RPMI8226 (cell line): Measurements from ENCODE around the gene ST8SIA4.
"Not testable (repeated sequence)": the region's sequence is repeated elsewhere in the genome, so short reads cannot be mapped to it uniquely, and the experiment has no call there.

Experiments
- DNase-seq: peaks from one replicate; pipeline ENCODE4 v3.0.0-alpha.2; 2015

Gene ST8SIA4

DNA sequence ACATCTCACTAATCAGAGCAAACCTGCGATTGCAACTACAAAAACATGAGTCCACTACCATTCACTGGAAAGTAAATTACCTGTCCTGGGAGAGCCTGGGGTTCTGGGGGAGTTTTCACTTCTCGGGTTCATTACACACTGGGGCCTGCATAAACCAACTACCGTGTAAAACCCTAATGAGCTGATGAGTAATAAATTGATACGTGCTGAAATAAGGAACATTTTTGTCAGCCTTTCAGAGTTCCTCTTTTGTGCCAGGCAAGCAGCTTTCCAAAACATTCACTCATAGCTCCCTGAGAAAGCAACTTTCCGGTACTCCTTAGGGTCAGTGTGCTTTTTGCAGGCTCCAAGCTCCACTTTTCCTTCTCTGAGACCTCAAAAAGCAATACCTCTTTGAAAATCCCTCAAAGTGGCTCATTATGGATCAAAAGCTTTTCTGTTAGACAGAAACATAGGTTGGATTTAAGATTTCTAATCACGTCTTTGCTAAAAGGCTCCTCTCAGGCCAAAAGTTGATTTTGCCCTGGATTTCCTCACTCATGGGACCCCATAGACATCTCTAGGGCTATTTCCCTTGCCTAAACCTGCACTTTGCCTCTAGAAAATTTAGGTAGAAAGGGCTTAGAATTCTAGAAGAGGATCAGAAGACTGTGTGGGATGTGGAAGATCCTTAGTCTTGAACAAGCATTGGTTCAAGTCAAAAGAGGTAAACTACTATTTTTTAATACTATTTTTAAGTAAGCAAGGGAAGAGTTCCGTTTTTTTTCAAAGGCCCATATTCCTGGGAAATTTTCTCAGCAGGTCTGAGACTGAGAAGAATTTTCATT is 74.8 kb downstream of the ST8SIA4 start:
- peak; percentile 66 for DNase-seq

DNA sequence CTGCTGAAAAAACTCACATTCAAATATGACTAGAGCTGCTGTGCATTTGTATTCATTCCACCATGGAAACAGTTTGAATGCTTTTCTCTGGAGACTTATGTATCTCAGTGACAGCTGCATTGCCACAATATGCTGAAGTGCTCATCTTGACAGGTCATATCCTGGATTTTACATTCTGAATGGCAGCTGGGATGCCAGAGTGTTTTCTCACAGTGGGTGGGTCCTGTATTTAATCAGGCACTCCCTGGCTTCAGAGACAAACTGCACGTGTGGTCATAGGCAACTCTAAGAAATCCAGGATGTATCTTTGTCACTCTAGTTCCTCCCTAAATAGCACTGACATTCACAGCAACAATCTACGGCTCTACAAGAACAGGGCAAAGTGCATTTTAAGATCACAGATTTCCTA is 75.6 kb downstream of the ST8SIA4 start:
- peak; percentile 76 for DNase-seq

DNA sequence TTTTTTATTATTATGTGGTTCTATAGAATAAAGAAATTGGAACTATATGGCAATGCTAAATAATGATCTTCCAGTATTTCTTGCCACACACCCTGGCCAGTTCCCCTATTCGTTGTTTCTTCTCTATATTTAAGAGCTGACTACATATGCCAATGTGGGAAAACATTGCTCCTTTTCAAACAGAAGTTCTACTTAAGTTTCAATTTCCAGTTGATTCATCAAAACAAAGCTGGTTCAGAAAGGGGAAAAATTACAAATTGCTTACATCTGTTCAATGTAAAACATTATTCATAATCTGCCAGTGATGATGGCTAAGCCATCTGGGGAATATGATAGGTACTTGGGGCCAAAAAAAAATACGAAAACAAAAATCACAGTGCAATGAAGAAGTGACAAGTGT is 76.9 kb downstream of the ST8SIA4 start:
- peak; percentile 54 for DNase-seq

DNA sequence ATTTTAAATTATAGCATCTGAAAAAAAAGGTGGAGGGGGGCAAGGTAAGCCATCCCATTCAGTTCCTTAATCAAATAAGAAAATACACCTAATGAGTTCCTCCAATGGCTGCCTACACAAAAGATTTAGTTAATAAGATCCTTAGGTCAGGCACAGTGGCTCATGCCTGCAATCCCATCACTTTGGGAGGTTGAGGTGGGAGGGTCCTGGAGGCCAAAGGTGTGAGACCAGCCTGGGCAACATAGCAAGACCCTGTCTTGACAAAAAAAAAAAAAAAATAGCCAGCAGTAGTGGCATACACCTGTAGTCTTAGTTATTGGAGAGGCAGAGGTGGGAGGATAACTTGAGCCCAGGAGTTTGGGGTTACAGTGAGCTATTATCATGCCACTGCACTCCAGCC is 78.4 kb downstream of the ST8SIA4 start:
- no peak for DNase-seq

DNA sequence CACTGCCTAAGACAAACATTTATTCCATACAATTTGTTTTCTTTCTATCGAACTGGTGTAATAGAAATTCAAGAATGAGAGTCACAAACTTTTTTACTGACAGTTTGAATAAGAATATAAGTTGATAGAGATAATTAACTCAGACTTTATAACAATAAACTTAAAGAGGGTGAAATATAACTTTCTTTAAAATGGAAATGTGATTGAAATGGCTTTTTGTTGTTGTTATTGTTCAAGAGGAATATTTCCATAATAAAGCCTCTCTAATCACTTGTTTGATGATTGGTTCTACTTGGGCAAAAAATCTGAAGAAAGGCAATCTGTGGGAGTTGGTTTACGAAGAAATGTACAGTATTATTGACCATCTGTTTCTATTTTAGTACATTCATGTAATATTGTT is 79.3 kb downstream of the ST8SIA4 start:
- DNase-seq, result no peak

DNA sequence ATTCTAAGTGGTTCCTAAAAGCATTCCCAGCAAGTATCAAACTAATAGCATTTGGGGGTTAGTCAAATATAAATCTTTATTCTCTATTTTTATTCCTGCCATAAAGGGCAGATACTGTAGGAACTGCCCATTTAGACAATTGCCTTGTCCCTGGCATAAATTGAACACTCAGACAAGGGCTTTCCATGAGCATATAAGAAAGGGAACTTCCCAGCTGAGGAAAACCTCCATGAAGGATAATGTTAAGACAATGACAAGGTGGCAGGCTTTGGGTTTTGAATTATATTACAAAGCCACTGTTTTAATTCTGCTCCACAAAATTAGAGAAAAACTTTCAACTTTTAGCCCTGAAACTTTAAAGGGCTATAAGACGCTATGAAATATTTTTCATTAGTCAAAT is 81.3 kb downstream of the ST8SIA4 start:
- no peak for DNase-seq

DNA sequence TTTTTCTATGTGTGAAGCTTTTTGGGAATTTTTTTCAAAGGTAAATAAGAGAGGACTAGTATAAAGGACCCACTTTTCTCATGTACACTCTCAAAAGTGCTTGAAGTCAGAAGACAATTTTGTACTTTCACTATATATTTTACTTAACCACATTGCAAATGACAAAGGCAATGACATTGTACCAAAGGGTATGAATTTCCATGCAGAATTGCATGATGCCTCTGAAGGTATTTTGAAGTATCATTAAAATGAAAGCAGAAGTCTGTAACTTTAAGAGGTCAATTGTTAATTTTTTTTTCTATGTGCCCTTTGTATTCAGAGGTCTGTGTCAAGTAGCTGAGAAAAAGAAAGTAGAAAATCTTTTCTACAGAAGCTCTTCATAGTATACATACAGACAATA is 84.7 kb downstream of the ST8SIA4 start:
- DNase-seq, result no peak

DNA sequence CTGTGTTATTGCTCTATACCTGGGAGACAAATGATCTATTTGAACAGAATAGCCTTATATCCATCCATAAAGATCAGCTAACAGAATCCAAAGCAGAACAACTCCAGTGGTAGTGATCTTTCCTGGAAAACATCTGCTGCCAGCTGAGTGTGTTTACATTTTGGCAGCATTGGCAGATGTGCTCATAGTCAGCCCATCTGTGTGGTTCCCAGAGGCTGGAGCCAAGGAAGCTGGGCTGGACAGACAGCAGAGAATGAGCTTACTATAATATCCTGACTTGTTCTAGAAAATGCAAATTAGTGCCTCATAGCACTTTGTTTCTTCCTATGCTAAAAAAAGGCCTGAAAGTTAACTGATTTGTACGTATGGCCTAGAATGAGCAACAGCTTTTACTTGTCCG is 99.7 kb downstream of the ST8SIA4 start:
- DNase-seq, result no peak

DNA sequence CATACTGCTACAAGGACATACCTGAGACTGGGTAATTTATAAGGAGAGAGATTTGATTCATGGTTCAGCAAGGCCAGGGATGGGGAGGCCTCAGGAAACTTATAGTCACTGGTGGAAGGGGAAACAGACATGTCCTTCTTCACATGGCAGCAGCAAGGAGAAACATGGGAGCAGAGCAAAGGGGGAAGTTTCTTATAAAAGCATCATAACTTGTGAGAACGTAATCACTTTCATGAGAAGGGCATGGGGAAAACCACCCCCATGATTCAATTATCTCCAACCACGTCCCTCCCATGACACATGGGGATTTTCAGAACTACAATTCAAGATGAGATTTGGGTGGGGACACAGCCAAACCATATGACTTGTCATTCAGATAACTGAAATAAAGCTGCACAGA is 100.9 kb downstream of the ST8SIA4 start:
- DNase-seq, result no peak

DNA sequence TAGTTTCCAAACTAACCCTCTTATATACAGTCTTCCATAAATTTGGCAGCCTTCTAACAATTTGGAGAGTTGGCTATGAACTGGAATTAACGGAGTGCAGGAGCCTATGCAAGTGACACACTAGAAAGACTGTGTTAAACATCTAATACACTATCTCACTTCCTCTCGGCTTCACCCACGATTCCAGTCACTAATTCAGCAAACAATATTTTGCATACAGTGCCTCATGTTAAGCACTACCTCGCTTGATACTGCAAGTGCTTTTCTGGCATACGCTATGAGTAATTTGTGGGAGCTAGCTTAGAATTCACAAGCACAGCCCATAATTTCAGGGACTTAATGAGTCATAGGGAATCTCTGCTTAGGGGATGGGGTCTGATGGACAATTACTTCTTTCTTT is 102.5 kb downstream of the ST8SIA4 start:
- DNase-seq, result no peak

DNA sequence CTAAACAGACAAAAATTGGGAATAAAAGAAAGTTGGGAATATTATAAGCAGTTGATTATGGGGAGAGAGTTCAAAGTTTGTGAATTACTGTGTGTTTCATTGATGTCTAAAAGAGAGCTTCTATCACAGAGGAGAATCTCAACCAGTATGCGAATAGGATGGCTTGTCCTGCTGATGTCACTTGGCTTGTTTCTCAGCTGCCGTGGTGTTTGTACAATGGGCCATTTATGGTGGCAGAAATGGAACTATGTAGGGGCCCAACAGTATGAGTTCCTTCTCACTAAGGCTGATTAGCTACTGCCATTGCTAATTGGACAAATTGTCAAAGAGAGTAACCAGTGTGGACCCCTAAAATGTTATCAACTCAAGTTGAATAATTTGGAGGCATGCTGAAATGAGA is 103.9 kb downstream of the ST8SIA4 start:
- no peak for DNase-seq

DNA sequence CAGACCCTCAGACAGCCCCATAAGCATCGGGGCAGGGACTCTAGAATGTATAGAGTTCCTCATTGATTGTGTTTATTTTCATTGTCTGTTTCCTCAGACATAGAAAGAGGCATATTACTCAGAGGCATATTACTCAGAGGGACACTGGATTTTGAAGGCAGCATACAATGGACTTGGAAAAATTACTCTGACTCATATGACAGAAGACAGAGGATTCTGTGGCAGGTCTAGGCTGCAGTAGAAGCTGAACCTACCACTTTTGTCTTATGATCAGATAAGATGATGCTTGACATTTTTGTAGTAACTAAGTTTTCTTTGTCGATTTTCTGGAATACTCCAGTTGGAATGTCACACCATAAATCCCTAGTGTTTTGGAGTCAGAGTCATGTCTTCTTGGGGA is 105.2 kb downstream of the ST8SIA4 start:
- DNase-seq, result no peak

DNA sequence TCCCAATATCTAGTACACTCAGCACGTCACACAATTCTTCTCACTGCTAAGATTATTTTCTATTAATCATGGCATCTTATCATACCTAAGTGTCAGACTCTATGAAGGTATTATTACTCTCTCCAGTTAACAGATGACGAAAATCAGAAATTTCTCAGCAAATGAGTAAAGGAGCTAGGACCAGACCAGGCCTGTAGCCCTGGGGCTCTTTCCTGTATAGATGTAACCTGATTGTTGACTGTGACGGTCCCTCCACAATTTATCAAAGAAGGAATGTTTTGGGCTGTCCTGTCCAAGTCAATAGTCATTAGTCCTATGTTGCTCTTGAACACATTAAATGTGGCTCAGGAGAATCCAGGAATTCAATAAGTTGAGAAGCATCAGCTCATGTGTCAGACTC is 106.2 kb downstream of the ST8SIA4 start:
- no peak for DNase-seq

DNA sequence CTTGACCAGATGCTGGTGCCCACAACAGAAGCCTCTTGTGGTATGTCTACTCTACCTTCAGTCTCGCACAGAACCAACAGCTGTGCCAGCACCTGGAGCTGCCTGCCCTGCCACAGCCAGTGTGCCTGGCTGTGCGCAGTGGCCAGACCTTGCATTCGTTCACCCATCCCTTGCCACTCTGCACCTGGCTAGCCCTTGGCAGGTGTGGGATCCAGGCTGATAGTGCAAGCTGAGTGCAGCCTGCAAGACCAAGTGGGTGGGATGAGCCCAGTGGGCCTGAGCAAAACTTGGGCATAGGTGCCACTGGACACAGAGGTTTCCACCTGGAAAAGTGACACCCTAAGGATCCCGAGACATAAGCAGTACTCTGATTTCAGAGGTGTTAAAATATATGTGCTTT is 108.2 kb downstream of the ST8SIA4 start:
- no peak for DNase-seq

DNA sequence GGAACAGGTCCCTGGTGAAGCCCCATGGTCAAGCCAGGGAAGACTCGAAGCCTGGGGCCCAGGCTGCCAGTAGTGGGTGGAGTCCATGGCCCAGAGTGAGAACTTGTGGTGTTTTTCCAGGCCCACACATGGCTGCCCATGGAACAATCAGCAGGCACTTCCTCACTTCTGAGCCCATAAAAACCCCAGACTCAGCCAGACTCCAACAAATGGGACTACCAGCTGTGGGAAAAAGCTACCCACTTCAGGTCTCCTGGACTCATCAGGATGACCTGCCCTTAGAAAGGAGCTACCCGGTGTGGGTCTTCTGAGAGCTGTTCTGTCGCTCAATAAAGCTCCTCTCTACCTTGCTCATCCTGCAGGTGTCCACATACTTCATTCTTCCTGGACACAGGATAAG is 108.9 kb downstream of the ST8SIA4 start:
- DNase-seq, result no peak

DNA sequence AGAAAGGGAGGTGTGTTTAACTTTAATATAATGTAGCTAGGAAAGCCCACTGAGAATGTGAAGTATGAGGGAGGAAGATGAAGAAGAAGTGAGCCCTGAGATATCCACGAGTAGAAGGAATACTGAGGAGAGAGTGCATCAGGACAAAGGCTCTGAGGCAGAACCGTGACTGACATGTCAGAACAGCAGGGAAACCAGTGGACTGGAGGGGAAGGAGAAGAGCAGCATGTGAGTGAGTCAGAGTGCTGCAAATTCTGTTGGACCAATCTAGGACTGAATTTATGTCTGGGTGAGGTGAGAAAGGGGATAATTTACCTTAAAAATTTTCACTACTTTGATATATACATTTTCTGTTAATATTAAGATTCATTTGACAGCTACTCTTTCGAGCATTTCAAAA is 110.3 kb downstream of the ST8SIA4 start:
- DNase-seq, result no peak

DNA sequence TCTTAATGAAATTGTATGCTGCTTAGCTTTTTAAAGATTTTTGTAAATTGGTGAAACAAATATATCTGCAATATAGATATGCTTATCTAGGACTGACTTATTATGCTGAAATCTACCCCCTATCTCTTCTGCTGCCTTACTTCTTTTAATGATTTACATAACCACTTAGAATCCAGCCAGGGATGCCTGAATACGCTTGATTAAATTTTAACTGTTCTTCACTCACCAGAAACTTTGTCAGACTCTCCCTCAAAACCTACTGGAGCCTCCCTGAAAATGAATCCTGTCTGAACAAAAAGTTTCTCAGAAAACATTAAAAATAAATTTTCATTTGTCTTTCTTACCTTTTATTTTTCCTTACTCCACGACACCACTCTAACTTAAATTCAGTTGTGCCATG is 111.7 kb downstream of the ST8SIA4 start:
- DNase-seq, result no peak

DNA sequence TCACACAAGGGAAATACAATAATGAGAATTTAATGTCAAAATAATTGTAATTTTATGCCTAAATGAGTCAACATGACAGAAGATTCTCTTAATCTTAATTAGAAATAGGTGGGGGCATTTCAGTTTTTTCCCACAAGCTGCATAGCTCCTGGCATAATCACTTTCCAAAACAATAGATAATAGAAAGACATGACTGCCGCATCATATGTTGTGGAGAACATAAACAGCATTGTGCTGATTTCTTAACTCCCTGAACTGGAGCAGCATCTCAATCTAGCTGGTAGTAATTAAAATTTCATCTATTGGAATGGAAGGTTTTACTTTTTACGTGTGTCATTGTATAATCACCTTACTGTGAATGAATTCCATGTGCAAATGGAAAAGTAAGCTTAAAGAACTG is 112.1 kb downstream of the ST8SIA4 start:
- DNase-seq, result no peak

DNA sequence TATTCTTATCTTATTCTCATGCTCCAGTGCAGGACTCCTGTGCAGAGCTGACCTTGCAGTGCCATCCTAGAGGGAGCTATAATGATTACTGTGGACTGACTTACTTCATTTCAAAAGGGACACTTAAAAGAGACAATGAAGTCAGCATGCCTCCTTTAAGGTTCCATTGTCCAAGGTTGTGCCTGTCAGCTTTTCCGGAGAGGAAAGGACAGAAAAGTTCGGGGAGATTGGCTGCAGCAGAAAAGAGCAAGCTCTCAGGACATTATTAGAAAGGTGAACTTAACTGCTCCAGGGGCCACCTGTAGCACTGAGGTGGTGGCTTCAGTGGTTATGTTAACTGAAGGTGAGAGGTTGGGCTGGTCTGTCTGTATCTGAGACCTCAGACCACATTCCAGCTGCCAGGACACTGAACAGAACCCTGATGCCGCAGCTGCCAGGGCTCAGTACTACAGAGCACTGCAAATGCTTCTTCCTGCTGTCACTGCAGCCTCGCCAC is 112.9 kb downstream of the ST8SIA4 start:
- DNase-seq, result peak; percentile 93

DNA sequence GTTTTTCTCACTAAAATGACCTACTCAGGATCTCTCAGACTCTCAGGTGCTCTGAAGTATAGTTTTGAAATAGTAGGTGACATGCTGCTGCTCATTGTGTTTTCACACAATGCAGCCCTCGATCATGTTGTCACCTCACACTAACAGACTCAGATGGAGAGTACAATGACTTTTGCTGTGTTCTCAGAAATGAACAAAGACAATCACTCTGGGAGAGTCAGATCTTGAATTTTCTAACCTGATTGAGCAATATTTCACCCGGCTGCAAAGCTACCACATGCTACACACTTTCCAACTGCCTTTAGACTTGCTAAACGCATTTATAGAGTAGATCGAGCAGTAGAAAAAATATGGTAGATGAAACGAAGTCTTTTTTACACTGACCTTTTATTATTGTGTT is 113.4 kb downstream of the ST8SIA4 start:
- DNase-seq, result no peak

DNA sequence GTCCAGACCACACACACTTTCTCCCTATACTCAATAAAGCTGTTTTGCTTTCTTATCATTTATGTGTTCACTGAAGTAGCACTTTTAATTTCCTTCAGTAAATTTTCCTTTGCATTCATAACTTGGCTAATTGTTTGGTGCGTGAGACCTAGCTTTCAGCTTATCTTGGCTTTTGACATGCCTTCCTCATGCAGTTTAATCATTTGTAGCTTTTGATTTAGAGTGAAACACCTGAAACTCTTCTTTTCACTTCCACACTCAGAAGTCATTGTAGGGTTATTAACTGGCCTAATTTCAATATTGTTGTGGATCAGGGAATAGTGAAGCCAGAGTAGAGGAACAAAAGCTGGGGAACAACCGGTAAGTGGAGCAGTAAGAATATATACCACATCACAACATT is 114.7 kb downstream of the ST8SIA4 start:
- no peak for DNase-seq

DNA sequence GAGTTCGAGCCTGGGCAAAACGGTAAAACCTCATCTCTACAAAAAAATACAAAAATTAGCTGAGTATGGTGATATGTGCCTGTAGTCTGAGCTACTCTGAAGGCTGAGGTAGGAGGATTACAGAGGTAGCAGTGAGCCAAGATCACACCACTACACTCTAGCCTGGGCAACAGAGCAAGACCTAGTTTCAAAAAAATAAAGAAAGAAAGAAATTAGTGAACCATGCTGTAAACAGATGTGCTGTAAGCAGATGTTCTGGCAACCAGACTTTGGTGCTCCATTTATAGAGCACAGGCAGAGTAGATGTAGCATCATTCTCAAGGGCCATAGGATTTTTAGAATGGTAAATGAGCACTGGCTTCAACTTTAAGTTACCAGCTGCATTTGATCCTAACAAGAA is 115.4 kb downstream of the ST8SIA4 start:
- no peak for DNase-seq

DNA sequence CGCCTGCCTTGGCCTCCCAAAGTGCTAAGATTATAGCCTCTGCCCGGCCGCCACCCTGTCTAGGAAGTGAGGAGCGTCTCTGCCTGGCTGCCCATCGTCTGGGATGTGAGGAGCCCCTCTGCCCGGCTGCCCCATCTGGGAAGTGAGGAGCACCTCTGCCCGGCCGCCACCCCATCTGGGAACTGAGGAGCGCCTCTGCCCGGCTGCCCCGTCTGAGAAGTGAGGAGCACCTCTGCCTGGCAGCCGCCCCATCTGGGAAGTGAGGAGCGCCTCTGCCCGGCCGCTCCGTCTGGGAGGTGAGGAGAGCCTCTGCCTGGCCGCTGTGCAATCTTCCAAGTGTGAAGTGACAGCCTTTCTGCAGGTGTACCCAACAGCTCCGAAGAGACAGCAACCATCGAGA is 117.5 kb downstream of the ST8SIA4 start:
- not testable (repeated sequence) for DNase-seq

DNA sequence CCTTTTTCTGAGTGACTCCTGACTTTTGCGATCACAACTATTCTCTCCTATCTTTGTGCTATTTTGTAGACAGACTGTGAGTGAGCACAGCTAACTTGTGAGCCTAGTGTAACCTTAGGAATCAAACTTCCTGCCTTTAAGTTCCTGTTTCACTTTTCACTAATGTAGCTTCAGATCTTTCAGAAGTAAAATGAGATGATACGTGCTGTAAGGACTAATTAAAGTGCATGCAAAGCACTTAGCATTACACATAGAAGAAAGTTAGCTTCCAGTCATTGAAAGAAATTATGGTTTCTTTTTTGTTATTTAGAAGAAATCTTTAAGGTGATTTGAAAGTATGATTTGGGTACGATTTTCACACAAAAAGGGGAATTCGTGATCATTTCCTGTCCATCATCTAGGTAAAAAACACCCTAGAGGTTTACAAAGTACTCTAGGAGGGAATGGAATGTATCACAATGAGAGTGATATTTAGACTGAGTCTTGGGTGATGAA is 122.7 kb downstream of the ST8SIA4 start:
- DNase-seq, result peak; percentile 70
